ENCODE measurements around the gene ROBO1.
A peak's percentile ranks its signal among the peaks of the same experiment; 100 is the strongest.

Gene ROBO1

DNA sequence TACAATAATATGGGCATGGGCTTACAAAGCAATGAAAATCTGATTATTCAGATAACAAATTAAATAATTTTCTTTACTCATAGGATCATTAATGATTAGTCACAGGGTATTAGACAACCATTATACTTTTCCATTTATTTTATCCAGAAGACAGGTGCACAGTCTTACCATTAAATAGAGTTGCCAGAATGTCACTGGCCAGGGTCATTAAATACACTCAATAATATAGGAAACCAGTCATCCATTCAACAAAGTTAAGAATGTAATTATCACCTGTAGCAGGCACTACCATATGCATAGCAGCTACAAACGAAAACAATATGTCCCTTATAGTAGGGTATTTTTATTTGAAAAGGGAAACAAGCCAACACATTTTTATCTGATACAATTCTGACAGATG lies 16.1 kb downstream of the ROBO1 start:
- no peaks in the 10 kb centered on the region for H3K9me3 ChIP-seq
- H3K4me1 ChIP-seq: no peaks in the 10 kb centered on the region
- DNase-seq (ENCODE audit: low spot score in 2 of 2): no peak
- H3K36me3 ChIP-seq (replicated peaks): no peaks in the 10 kb centered on the region
- in situ Hi-C loops (cut with MboI; ENCODE audit: low sequenced_read_pairs): no loop called here
- H3K27me3 ChIP-seq (ENCODE audit: low read depth): no peaks in the 10 kb centered on the region
- H3K4me3 ChIP-seq: no peak overlapping the region

DNA sequence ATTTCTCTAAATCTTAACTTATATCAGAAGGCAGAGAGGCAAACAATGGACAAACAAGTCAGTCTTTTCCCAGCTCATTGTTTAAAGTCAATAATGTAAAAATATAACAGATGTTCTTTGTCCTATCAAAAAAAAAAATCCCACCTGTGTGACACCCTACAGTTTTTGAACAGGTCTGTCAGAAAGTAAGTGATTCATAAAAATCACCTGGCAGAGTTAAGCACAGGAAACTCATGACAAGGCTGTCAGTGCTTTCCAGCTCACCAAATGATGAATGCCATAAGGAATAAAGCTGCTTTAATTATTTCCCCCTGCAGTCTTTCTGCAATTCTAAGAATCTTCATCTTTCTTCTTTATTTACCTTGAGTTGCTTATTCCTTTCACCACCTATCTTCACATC lies 30.3 kb downstream of the ROBO1 start:
- peaks cover 7% of the 10 kb centered on the region for H3K4me1 ChIP-seq
- no peaks in the 10 kb centered on the region for H3K27me3 ChIP-seq (ENCODE audit: low read depth)
- no peak for DNase-seq (ENCODE audit: low spot score in 2 of 2)
- no peaks in the 10 kb centered on the region for H3K36me3 ChIP-seq (replicated peaks)
- H3K9me3 ChIP-seq: no peaks in the 10 kb centered on the region
- no peak overlapping the region for H3K4me3 ChIP-seq
- in situ Hi-C loops (cut with MboI; ENCODE audit: low sequenced_read_pairs): no loop called here

DNA sequence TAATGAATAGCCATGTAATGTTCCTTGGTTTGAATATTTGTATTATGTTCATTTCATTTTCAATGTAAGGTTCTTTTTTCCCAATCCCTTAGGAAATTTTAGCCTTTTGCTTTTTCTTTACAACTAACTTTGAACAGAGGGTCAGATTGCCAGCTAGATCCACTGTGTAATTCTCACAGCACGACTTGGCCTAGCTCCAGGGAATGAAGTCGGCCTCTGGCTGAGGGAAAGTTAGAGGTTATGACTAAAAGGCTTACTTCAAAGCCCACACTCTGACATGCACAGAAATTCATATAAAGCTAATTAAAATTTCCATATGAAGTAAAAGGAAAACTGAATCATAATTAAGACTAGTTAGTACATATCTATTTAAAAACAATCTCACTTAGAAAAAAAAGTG lies 38.7 kb downstream of the ROBO1 start:
- H3K9me3 ChIP-seq: no peaks in the 10 kb centered on the region
- no peaks in the 10 kb centered on the region for H3K27me3 ChIP-seq (ENCODE audit: low read depth)
- 0 out of 2 replicates have a peak, but pooled peaks cover 2% of the 10 kb centered on the region for H3K4me1 ChIP-seq
- in situ Hi-C loops (cut with MboI; ENCODE audit: low sequenced_read_pairs): no loop called here
- DNase-seq (ENCODE audit: low spot score in 2 of 2): peak in 1 of 2 experiments; percentile 56
- H3K36me3 ChIP-seq (replicated peaks): no peaks in the 10 kb centered on the region
- no peak overlapping the region for H3K4me3 ChIP-seq

DNA sequence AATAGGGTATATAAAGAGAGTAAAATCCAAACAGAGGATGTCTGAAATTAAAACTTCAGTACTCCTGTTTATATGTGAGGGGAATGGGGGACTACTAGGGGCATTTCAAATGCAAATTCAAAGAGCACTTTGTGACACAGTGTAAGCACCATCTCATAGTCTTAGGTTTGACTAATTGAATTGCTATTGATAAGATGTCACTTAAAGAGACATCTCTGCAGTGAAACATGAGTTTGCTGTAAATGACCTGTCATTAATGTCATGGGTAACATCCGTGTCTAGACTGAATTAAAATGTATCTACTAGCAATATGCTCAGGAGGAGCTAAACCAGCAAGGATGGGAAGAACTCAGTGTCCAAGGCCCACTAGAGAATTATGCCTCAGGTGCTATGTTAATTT lies 41.0 kb downstream of the ROBO1 start:
- H3K4me3 ChIP-seq: no peak overlapping the region
- no peaks in the 10 kb centered on the region for H3K9me3 ChIP-seq
- DNase-seq (ENCODE audit: low spot score in 2 of 2): no peak
- no peaks in the 10 kb centered on the region for H3K27me3 ChIP-seq (ENCODE audit: low read depth)
- in situ Hi-C loops (cut with MboI; ENCODE audit: low sequenced_read_pairs): no loop called here
- 0 out of 2 replicates have a peak, but pooled peaks cover 2% of the 10 kb centered on the region for H3K4me1 ChIP-seq
- H3K36me3 ChIP-seq (replicated peaks): no peaks in the 10 kb centered on the region

DNA sequence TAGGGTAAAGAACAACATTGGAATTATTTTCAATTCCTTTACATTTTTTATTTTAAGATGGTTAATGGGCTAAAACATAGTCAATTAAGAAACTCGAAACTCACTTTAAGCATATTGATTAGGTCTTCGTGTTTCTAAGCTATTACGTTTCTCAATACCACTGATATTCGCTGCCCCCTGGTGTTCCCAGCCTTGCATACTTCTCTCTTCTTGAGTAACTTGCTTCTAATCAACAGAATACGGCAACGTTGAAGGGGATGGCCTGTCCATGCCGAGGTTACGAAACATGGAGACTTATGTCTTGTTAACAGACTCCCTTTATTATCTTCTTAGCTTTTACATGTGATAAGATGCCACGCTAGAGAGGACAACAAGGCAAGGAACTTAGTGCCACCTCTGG lies 43.6 kb downstream of the ROBO1 start:
- Histone ChIP-seq H3K4me3 (no peak overlapping the region), H3K27me3 (ENCODE audit: low read depth) (no peaks in the 10 kb centered on the region), H3K4me1 (no peaks in the 10 kb centered on the region), H3K9me3 (no peaks in the 10 kb centered on the region), H3K36me3 (replicated peaks) (no peaks in the 10 kb centered on the region)
- peak; percentile 44 to 57 for DNase-seq (ENCODE audit: low spot score in 2 of 2)
- in situ Hi-C loops (cut with MboI; ENCODE audit: low sequenced_read_pairs): no loop called here

DNA sequence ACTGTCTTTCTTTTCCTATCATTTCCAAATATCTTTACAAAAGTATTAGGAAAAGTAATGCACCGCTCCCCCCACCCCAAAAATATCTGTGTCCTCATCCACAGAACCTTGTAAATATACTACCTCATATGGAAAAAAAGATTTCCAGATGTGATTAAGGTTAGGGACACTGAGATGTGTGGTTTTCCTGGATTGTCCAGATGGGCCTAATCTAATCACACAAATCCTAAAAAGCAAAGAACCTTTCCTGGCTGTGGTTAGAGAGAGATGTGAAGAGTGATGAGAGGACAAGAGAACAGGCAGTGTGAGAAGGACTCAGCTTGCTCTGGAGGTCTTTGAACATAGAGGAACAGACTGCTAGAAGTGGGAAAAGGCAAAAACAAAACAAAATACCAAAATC lies 77.7 kb downstream of the ROBO1 start:
- H3K4me1 ChIP-seq: no peaks in the 10 kb centered on the region
- H3K36me3 ChIP-seq (replicated peaks): no peaks in the 10 kb centered on the region
- no peak overlapping the region for H3K4me3 ChIP-seq
- no peaks in the 10 kb centered on the region for H3K9me3 ChIP-seq
- no peaks in the 10 kb centered on the region for H3K27me3 ChIP-seq (ENCODE audit: low read depth)
- DNase-seq (ENCODE audit: low spot score in 2 of 2): no peak
- in situ Hi-C loops (cut with MboI; ENCODE audit: low sequenced_read_pairs): no loop called here

DNA sequence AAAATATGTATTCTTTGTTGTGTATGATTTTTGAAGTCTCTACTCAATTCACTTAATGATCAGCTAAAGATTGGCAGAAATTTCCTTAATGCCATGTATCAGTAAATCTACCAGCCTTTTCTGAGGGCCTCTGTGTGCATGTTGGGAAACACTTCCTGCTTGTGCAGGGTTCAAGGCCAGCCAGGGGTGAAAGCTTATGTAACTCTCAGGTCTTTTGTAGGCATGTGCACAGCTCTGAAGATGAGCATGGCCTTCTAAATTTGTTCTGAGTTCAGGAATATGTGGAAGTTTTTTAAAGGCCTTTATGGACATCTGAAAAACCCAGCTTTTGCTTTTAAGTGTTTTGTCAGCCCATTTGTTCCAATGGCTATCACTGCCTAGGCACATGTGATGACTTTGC lies 82.7 kb downstream of the ROBO1 start:
- Histone ChIP-seq H3K36me3 (replicated peaks) (no peaks in the 10 kb centered on the region), H3K27me3 (ENCODE audit: low read depth) (no peaks in the 10 kb centered on the region), H3K9me3 (no peaks in the 10 kb centered on the region), H3K4me1 (no peaks in the 10 kb centered on the region), H3K4me3 (no peak overlapping the region)
- in situ Hi-C loops (cut with MboI; ENCODE audit: low sequenced_read_pairs): no loop called here
- no peak for DNase-seq (ENCODE audit: low spot score in 2 of 2)

DNA sequence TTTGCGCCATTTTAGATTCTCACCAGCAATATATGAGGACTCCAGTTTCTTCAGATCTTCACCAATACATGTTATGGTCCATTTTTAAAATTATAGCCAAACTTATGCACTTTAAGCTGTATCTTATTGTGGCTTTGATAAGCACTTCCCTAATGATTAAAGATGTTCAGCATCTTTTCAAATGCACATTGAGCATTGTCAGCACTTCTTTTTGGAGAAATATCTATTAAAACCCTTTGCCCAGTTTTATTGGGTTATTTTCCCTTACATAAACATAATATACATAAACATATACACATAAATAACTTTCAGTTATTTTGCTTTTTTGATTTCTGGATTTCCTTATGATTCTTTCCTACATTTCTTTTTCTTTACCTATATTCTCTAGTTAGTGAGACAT lies 83.8 kb downstream of the ROBO1 start:
- DNase-seq (ENCODE audit: low spot score in 2 of 2): no peak
- no peaks in the 10 kb centered on the region for H3K27me3 ChIP-seq (ENCODE audit: low read depth)

DNA sequence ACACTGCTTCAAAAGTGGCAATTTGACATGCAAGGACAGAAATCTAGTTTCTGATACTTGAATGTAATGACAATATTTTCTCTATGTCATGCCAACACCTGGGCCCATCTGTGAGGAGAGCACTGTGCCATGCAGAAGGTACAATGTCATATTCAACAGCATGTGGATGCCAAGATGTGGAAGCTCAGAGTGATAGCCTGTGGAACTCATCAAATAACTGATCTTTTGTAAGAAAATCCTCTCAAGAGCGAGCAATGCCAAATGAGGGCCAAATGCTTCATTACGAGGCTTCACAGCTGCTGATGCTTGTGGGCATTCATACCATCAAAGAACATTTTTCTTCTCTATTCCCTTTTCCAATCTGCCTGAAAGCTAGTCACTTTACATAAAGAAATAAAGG lies 95.1 kb downstream of the ROBO1 start:
- Histone ChIP-seq H3K4me1 (no peaks in the 10 kb centered on the region), H3K27me3 (ENCODE audit: low read depth) (no peaks in the 10 kb centered on the region), H3K36me3 (replicated peaks) (no peaks in the 10 kb centered on the region), H3K4me3 (no peak overlapping the region), H3K9me3 (no peaks in the 10 kb centered on the region)
- no peak for DNase-seq (ENCODE audit: low spot score in 2 of 2)
- in situ Hi-C loops (cut with MboI; ENCODE audit: low sequenced_read_pairs): no loop called here

More for the DNA sequence above, 83.8 kb downstream of the ROBO1 start:
- Histone ChIP-seq H3K4me3 (no peak overlapping the region), H3K9me3 (no peaks in the 10 kb centered on the region), H3K36me3 (replicated peaks) (no peaks in the 10 kb centered on the region), H3K4me1 (no peaks in the 10 kb centered on the region)
- in situ Hi-C loops (cut with MboI; ENCODE audit: low sequenced_read_pairs): no loop called here

DNA sequence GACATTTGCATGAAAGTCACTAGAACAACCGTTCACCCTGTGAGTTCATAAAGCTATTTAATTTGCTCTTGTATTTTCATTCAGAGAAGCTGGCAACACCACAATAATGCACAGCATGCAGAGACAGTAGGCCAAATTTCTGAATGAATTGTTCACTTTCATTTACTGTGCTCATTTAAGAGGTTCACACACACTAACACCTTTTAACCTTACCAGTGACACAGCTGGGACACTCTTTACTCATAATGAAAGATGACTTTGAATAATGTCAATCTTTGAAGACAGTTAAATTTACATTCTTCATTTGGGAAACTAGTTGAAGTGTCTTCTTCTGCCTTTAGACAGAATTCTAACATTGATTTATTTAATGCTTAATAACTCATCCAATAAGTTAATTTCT lies 95.7 kb downstream of the ROBO1 start:
- Histone ChIP-seq H3K4me3 (no peak overlapping the region), H3K36me3 (replicated peaks) (no peaks in the 10 kb centered on the region), H3K4me1 (no peaks in the 10 kb centered on the region), H3K9me3 (no peaks in the 10 kb centered on the region), H3K27me3 (ENCODE audit: low read depth) (no peaks in the 10 kb centered on the region)
- DNase-seq (ENCODE audit: low spot score in 2 of 2): no peak
- in situ Hi-C loops (cut with MboI; ENCODE audit: low sequenced_read_pairs): no loop called here

DNA sequence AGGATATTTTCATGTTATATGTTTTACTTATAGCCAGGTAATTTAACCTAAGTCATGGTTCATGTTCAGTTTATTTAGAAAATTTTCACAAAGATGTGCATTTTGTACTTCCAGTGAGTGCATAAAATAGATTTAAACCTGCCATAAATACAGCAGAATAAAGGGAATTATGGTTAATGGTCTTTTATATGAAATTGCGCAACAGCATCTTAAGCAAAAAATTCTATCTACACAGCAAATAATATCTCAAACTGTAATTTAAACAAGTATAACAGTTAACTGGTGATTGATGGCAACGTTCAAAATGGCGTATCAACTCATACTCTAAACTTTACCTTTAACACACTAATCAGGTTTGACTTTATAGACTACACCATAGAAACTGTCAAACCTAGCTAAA lies 97.6 kb downstream of the ROBO1 start:
- in situ Hi-C loops (cut with MboI; ENCODE audit: low sequenced_read_pairs): no loop called here
- no peaks in the 10 kb centered on the region for H3K36me3 ChIP-seq (replicated peaks)
- H3K27me3 ChIP-seq (ENCODE audit: low read depth): no peaks in the 10 kb centered on the region
- H3K4me1 ChIP-seq: no peaks in the 10 kb centered on the region
- H3K4me3 ChIP-seq: no peak overlapping the region
- no peaks in the 10 kb centered on the region for H3K9me3 ChIP-seq
- DNase-seq (ENCODE audit: low spot score in 2 of 2): no peak

DNA sequence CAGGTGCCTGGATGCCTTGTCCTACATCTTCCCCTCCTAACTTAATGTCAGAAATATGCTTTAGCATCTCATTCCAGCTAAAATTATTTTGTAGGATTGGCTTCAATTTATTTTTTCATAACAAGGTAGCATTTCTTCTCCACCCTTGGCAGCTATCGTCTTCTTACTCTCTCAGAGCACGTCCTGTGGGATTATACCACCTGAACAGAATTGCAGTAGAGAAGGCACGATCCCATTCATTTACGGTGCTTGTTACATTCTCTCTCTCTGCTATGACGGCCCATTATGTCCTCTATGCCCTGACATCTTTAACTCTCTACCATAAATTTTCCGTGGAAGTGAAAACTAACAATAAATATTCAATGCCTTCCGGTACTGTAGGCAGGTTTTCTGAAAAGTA lies 103.3 kb downstream of the ROBO1 start:
- Histone ChIP-seq H3K36me3 (replicated peaks) (no peaks in the 10 kb centered on the region), H3K4me3 (no peak overlapping the region), H3K9me3 (no peaks in the 10 kb centered on the region), H3K27me3 (ENCODE audit: low read depth) (no peaks in the 10 kb centered on the region), H3K4me1 (peaks cover 17% of the 10 kb centered on the region)
- in situ Hi-C loops (cut with MboI; ENCODE audit: low sequenced_read_pairs): no loop called here
- DNase-seq (ENCODE audit: low spot score in 2 of 2): no peak

DNA sequence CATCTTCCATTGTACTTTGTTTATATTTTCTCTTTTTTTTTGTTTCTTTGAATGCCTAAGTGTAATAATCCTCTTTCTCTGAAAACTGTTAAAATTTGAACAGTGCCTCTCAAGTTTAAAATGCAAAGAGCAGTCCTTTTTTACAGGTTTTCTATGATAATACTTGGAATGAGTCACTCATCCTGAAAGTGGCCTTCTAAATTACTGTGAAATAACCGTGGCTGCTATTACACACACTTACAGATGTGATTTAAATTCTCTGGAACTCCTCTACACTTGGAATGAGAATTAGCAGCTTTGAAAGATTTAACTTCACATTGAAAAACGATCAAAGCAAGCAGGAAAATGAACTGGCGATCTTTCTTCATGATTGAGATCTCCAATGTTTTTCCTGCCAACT lies 105.9 kb downstream of the ROBO1 start:
- in situ Hi-C loops (cut with MboI; ENCODE audit: low sequenced_read_pairs): no loop called here
- DNase-seq (ENCODE audit: low spot score in 2 of 2): peak in 1 of 2 experiments; percentile 90
- H3K9me3 ChIP-seq: no peaks in the 10 kb centered on the region
- H3K36me3 ChIP-seq (replicated peaks): no peaks in the 10 kb centered on the region
- peaks cover 17% of the 10 kb centered on the region for H3K4me1 ChIP-seq
- H3K4me3 ChIP-seq: no peak overlapping the region
- H3K27me3 ChIP-seq (ENCODE audit: low read depth): no peaks in the 10 kb centered on the region

DNA sequence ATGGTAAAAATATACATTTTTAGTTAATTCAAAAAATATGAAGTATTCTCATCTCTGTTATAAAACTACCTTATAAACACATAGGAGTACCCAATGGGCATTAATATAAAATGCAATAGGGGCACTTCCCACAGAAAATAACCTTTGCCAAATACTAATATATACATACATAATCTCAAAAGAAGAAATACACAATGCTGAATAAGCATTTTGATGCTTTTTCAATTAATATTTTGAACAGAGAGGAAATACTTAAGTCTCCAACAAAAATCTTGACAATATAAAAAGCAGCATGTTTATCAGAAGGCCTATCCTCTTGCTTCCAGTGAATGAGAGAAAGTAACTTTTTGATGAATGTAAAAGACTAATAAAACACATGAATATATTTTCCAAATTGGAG lies 110.7 kb downstream of the ROBO1 start:
- no peaks in the 10 kb centered on the region for H3K27me3 ChIP-seq (ENCODE audit: low read depth)
- in situ Hi-C loops (cut with MboI; ENCODE audit: low sequenced_read_pairs): no loop called here
- no peak overlapping the region for H3K4me3 ChIP-seq
- H3K4me1 ChIP-seq: peaks cover 34% of the 10 kb centered on the region
- H3K9me3 ChIP-seq: no peaks in the 10 kb centered on the region
- no peaks in the 10 kb centered on the region for H3K36me3 ChIP-seq (replicated peaks)
- DNase-seq (ENCODE audit: low spot score in 2 of 2): no peak

DNA sequence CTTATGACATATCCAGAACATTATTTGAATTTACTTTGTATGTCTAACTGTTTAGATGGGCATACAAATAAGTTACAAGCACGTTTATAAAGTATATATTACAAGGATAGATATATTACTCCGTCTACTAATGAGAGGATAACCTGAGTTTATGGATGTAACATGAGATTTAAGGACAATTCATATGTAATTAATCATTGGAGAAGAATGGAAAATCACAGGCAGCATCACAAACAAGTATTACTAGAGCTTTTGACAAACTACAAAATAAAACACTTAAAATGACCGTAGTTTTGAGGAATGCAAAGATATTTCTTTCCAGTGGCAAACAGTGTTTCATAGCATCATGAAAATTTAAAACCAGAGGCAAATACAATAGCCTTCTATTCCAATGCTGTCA lies 113.8 kb downstream of the ROBO1 start:
- no peaks in the 10 kb centered on the region for H3K9me3 ChIP-seq
- in situ Hi-C loops (cut with MboI; ENCODE audit: low sequenced_read_pairs): no loop called here

More for the DNA sequence above, 113.8 kb downstream of the ROBO1 start:
- H3K4me1 ChIP-seq: peaks cover 35% of the 10 kb centered on the region
- H3K36me3 ChIP-seq (replicated peaks): no peaks in the 10 kb centered on the region
- H3K4me3 ChIP-seq: no peak overlapping the region
- peak in 1 of 2 experiments; percentile 34 for DNase-seq (ENCODE audit: low spot score in 2 of 2)
- H3K27me3 ChIP-seq (ENCODE audit: low read depth): no peaks in the 10 kb centered on the region

Measured in HAP-1 (cell line).